ENCODE data around the gene CD28. TPM values are rescaled to one million over a fixed set of nuclear protein-coding genes. Genes with fewer than 3 reads are reported as not detected.
"Not testable (repeated sequence)": the region's sequence is repeated elsewhere in the genome, so short reads cannot be mapped to it uniquely, and the experiment has no call there.

Gene CD28
- total RNA-seq, 1 experiment from 2014 or later = 0.03 TPM

GRCh38 chr2:203781151-203781550 lies 74.7 kb downstream of the CD28 start:
- no peak for DNase-seq (ENCODE audit: low read depth)

- DNase-seq (ENCODE audit: low read depth) = peak; percentile 95
Measured at GRCh38 chr2:203782262-203782976, 76.0 kb downstream of the CD28 start.

GRCh38 chr2:203783496-203784203 lies 77.2 kb downstream of the CD28 start:
- DNase-seq (ENCODE audit: low read depth) = no peak

- DNase-seq (ENCODE audit: low read depth) = not testable (repeated sequence)
Measured at GRCh38 chr2:203784710-203785270, 78.4 kb downstream of the CD28 start.

GRCh38 chr2:203785391-203786110 lies 79.1 kb downstream of the CD28 start:
- not testable (repeated sequence) for DNase-seq (ENCODE audit: low read depth)

- no peak for DNase-seq (ENCODE audit: low read depth)
Measured at GRCh38 chr2:203786549-203787351, 80.3 kb downstream of the CD28 start.

GRCh38 chr2:203787979-203788378 lies 81.5 kb downstream of the CD28 start:
- no peak for DNase-seq (ENCODE audit: low read depth)

Small RNA genes within 50 kb of the gene (small RNA-seq; reads per million reads assigned to genes)
- gene AC125238.1 (not detected), gene RNU6-474P (not detected)

Other genes with a start within 250 kb of the CD28 start
- gene RAPH1, start 171.3 kb upstream of the CD28 start, total RNA-seq (2014; rRNA removed; shearing (Covaris generic)) = 7.7 and 22.8 TPM in 2 replicates
- gene CTLA4, start 161.1 kb downstream of the CD28 start, total RNA-seq (2014; rRNA removed; shearing (Covaris generic)) = not detected in 2 replicates
- gene ICOS, start 230.1 kb downstream of the CD28 start, total RNA-seq (2014; rRNA removed; shearing (Covaris generic)) = not detected in 2 replicates